CD4-positive, alpha-beta T cell (primary cell): ENCODE results near the gene PPP1R3C. TPM values are rescaled to one million over a fixed set of nuclear protein-coding genes. Genes with fewer than 3 reads are reported as not detected.

Source experiments
- ATAC-seq: fragments of 200-7000 bp; cut with Tn5 transposase; one replicate; pipeline ENCODE4 v1.10.0; 2022; ENCODE audit warnings: mild to moderate bottlenecking; ENCODE audit not compliant: poor library complexity
- CTCF ChIA-PET: fragments of 350-600 bp; sonication (Branson Sonifier 250); formaldehyde crosslinking; loops from one replicate; lab custom pipeline; 2021; ENCODE audit warnings: antibody characterized with exemption, inconsistent platforms; lab: Charles Lee
- POLR2A ChIA-PET: fragments of 350-600 bp; sonication (Branson Sonifier 250); formaldehyde crosslinking; loops from one replicate; lab custom pipeline; 2021; ENCODE audit warnings: antibody characterized with exemption, inconsistent platforms; lab: Charles Lee
- DNase-seq, 14 experiments: peaks; one replicate each; pipeline ENCODE4 v3.0.0-alpha.2; 2013 to 2020; ENCODE audit warnings: mixed read lengths in 2 of 14
- H3K27ac ChIP-seq, 2 donors: one replicate each; pipeline versions ENCODE4 v1.5.1 to v1.7.0; 2013; ENCODE audit warnings: low read length in 2 of 2, low read depth in 1 of 2, mild to moderate bottlenecking in 1 of 2
- H3K27me3 ChIP-seq, 2 experiments: 1 replicate in 1 of 2; 2 replicates in 1 of 2; pipeline versions ENCODE4 v1.6.1 to v1.7.0; 2013; ENCODE audit warnings: low read length in 2 of 2, control low read depth in 1 of 2, mild to moderate bottlenecking in 1 of 2, moderate library complexity in 1 of 2; ENCODE audit not compliant: insufficient read depth in 2 of 2, control insufficient read depth in 1 of 2
- H3K36me3 ChIP-seq: one replicate; pipeline ENCODE4 v1.6.1; 2013; ENCODE audit warnings: low read length, control low read depth; ENCODE audit not compliant: insufficient read depth
- H3K4me1 ChIP-seq: one replicate; pipeline ENCODE4 v1.6.1; 2013; ENCODE audit warnings: low read length, control low read depth; ENCODE audit not compliant: insufficient read depth
- H3K4me3 ChIP-seq: one replicate; pipeline ENCODE4 v1.5.1; 2013; ENCODE audit warnings: mild to moderate bottlenecking, low read length, moderate library complexity
- H3K9me3 ChIP-seq, 2 experiments: 1 replicate in 1 of 2; 2 replicates in 1 of 2; pipeline versions ENCODE4 v1.6.1 to v1.7.0; 2013; ENCODE audit warnings: low read length in 2 of 2, mild to moderate bottlenecking in 2 of 2, control low read depth in 1 of 2, moderate library complexity in 1 of 2; ENCODE audit not compliant: control insufficient read depth in 1 of 2, insufficient read depth in 1 of 2
- H3K27ac Mint-ChIP-seq: one replicate; pipeline ENCODE4 v1.8.0; 2020; ENCODE audit warnings: mixed read lengths
- H3K27me3 Mint-ChIP-seq: one replicate; pipeline ENCODE4 v1.8.0; 2021; ENCODE audit warnings: mixed read lengths
- H3K36me3 Mint-ChIP-seq: one replicate; pipeline ENCODE4 v1.8.0; 2021; ENCODE audit warnings: low read depth, mixed read lengths
- H3K4me1 Mint-ChIP-seq: one replicate; pipeline ENCODE4 v1.8.0; 2021; ENCODE audit warnings: low read depth, mixed read lengths
- H3K4me3 Mint-ChIP-seq: one replicate; pipeline ENCODE4 v1.8.0; 2020; ENCODE audit warnings: mild to moderate bottlenecking, mixed read lengths
- H3K9me3 Mint-ChIP-seq: one replicate; pipeline ENCODE4 v1.8.0; 2020; ENCODE audit warnings: mixed read lengths
- intact Hi-C, 2 experiments: fragments of 100-400 bp; cut with DNase I in 1 of 2; cut with micrococcal nuclease in 1 of 2; formaldehyde crosslinking; loops; one replicate each; pipeline versions ENCODE4 v1.15.1 to v1.9.0; 2023 to 2025; cut with DNase I, micrococcal nuclease
- total RNA-seq, 174 experiments: library from RNA in 2 of 174; stranded (reverse) in 2 of 174; gene quantifications; one replicate each; pipeline ENCODE4 v1.2.3 and lab custom pipeline; 2021 to 2026
- TF ChIP-seq, protein P1 (sequence below): fragments of 200-600 bp; IDR thresholded peaks from one replicate; pipeline ENCODE4 v1.8.0; 2022; ENCODE audit warnings: antibody characterized with exemption, mild to moderate bottlenecking

The PPP1R3C gene
- total RNA-seq, 2 experiments from 2014 or later, result not detected

DNA sequence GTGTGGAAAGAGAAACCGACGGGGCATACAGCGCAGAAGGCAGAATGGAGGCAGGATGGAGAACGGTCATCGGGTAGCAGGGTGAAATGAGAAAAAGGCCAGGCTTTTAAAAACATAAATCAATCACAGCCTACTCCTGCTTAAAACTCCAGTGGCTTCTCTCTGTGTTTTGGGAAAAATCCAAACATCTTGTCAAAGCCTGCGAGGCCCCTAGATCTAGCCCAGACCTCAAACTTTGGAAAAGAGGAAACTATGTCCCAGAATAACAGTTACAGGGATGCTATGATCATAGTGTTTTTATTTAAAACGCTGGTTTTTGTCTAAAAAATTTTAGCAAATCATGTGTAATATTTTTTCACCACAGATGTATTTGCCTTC is 41.1 kb downstream of the PPP1R3C start:
- no peak overlapping the region for H3K4me3 ChIP-seq
- H3K9me3 ChIP-seq, result no peaks in the 10 kb centered on the region
- intact Hi-C loops, result no loop called here
- H3K4me3 Mint-ChIP-seq, result no peak overlapping the region
- H3K27me3 ChIP-seq, result peaks cover 0 to 19% of the 10 kb centered on the region in 2 experiments
- ATAC-seq (no peak), DNase-seq (no peak)
- H3K4me1 ChIP-seq, result no peaks in the 10 kb centered on the region
- H3K27me3 Mint-ChIP-seq, result peaks cover 30% of the 10 kb centered on the region
- no peaks in the 10 kb centered on the region for H3K4me1 Mint-ChIP-seq
- TF ChIP-seq, protein P1, sequence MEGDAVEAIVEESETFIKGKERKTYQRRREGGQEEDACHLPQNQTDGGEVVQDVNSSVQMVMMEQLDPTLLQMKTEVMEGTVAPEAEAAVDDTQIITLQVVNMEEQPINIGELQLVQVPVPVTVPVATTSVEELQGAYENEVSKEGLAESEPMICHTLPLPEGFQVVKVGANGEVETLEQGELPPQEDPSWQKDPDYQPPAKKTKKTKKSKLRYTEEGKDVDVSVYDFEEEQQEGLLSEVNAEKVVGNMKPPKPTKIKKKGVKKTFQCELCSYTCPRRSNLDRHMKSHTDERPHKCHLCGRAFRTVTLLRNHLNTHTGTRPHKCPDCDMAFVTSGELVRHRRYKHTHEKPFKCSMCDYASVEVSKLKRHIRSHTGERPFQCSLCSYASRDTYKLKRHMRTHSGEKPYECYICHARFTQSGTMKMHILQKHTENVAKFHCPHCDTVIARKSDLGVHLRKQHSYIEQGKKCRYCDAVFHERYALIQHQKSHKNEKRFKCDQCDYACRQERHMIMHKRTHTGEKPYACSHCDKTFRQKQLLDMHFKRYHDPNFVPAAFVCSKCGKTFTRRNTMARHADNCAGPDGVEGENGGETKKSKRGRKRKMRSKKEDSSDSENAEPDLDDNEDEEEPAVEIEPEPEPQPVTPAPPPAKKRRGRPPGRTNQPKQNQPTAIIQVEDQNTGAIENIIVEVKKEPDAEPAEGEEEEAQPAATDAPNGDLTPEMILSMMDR, result no peak
- H3K27ac ChIP-seq, result no peak overlapping the region
- H3K36me3 Mint-ChIP-seq, result no peaks in the 10 kb centered on the region
- no peaks in the 10 kb centered on the region for H3K9me3 Mint-ChIP-seq
- no peaks in the 10 kb centered on the region for H3K36me3 ChIP-seq
- H3K27ac Mint-ChIP-seq, result no peak overlapping the region
- ChIA-PET POLR2A (no interaction called here), CTCF (no interaction called here)

DNA sequence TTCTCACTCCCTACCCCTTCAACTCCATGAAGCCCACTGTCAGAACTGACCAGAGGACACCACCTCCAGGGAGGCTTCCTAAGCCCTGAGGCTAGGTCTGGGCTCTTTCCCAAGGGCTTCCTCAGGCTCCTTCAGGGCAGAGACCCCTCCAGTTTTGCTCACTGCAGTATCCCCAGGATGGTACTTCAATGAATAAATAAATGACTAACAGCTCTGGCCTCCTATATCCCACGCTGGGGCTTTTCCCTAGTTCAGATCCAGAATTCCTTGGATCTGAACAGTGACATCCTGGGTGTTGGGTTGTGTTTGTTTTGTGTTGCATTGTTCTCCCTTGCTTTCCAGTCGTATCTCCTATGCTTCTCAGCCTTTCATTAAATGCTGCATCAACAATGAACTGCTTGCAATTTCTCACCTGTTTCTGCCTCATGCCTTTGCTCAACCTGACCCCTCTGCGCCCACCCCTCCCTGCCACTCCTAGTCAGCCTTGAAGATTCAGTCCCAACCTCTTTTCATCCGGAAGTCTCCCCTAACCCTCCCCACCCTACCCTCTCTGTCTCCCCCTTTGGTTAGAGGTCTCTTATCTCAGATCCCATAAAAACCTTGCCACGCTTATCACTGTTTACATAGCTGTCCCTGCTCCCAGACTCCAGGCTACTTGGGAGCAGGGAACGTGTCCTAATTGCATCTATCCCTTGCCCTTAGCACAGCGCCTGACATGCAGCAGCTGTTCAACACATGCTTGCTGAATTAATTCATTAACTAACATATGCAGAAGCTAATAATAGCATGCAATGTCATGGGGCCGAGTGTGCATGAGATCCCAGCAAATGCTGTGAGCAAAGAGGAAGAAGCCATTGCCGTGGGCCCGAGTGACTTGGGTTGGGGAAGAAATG is 41.7 kb downstream of the PPP1R3C start:
- Mint-ChIP-seq H3K27me3 (peaks cover 30% of the 10 kb centered on the region), H3K36me3 (no peaks in the 10 kb centered on the region), H3K4me3 (no peak overlapping the region), H3K4me1 (no peaks in the 10 kb centered on the region), H3K9me3 (no peaks in the 10 kb centered on the region), H3K27ac (no peak overlapping the region)
- ATAC-seq, result no peak
- H3K36me3 ChIP-seq, result no peaks in the 10 kb centered on the region
- POLR2A ChIA-PET, result no interaction called here
- no peaks in the 10 kb centered on the region for H3K9me3 ChIP-seq
- TF ChIP-seq, protein P1, result no peak
- intact Hi-C loops, result no loop called here
- DNase-seq, result no peak
- CTCF ChIA-PET, result no interaction called here
- H3K27me3 ChIP-seq, result peaks cover 0 to 19% of the 10 kb centered on the region in 2 experiments
- no peaks in the 10 kb centered on the region for H3K4me1 ChIP-seq
- no peak overlapping the region for H3K27ac ChIP-seq
- H3K4me3 ChIP-seq, result no peak overlapping the region

DNA sequence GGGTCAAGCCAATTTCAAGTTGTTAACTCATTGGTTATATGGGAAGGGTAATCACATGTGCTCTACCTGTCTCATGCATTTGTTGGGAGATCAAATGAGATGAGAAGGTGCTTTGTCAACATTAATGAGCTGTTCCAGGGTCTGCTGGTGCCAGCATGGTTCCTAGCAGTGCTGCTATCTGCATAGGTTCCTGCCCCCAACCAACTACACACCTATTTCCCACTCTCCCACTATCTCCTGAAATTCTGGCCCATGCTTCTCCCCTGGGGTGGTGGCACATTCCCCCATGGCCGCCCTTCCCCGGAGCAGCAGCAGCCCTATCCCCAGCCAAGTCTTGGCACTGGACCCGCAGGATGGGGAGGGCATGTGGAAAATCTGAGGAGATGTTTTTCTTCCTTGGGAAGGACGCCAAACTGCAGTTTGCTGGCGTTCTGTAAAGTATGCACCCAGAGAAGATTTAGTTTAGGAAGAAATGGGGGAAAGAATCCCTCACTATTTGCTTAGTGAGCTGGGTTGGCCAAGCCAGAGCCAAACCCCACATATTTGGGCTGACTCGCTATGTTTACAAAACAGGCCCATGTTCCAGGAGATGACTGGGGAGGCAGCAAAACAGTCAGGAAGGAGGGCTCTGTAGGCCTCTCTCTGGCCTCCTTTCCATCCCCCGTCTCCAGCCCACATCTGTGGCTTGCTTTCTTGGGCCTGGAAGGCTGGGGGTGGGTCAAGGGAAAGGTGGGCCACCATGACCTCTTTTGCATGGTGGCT is 42.5 kb downstream of the PPP1R3C start:
- ATAC-seq, result no peak

More for the DNA sequence above, 42.5 kb downstream of the PPP1R3C start:
- TF ChIP-seq, protein P1, result no peak
- Mint-ChIP-seq H3K27ac (no peak overlapping the region), H3K4me1 (no peaks in the 10 kb centered on the region), H3K4me3 (no peak overlapping the region), H3K27me3 (peaks cover 28% of the 10 kb centered on the region), H3K36me3 (no peaks in the 10 kb centered on the region), H3K9me3 (no peaks in the 10 kb centered on the region)
- ChIA-PET CTCF (no interaction called here), POLR2A (no interaction called here)
- Histone ChIP-seq H3K27ac (no peak overlapping the region), H3K4me3 (no peak overlapping the region), H3K4me1 (no peaks in the 10 kb centered on the region), H3K36me3 (no peaks in the 10 kb centered on the region), H3K9me3 (no peaks in the 10 kb centered on the region), H3K27me3 (peaks cover 0 to 19% of the 10 kb centered on the region in 2 experiments)
- intact Hi-C loops, result no loop called here
- no peak for DNase-seq
